Measurements from ENCODE around the gene CCR4. TPM values are rescaled to one million over a fixed set of nuclear protein-coding genes. Genes with fewer than 3 reads are reported as not detected.

Gene CCR4
- total and polyA plus RNA-seq, 9 of the 15 experiments (the other 6 are each of a cell fraction or from before 2014, with no cell fraction given), result 0.04 to 0.47 (median 0.25) TPM; not detected in 1

DNA sequence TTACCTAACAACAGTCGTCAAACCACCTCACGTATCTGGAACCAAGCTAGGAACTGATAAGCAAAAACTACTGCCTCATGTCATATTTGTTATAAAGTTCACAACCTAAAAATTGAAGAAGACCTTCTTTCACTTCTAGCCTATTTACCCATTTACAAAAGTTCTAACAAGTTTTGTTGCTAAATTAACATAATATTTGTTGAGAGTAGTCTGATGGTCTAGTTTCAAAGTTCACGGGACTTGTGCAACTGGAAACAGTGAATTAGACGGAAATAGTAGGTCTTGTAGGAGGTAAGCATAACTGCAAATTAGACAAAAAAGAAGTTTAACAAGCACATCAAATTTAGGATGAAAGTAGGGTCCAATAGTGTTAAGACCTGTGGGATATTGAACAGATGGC is 51.9 kb downstream of the CCR4 start:
- 0 out of 2 replicates have a peak, but pooled peaks cover 4% of the 10 kb centered on the region for H3K9me3 ChIP-seq (replicated peaks; ENCODE audit: control insufficient read depth, insufficient read depth, low read depth, low read length)
- no peaks in the 10 kb centered on the region for H3K27me3 ChIP-seq (ENCODE audit: control insufficient read depth in 2 of 2, insufficient read depth in 2 of 2, low read length in 2 of 2)
- CTCF ChIA-PET (ENCODE audit: low intra/inter-chr PET ratio), result no interaction called here
- no peaks in the 10 kb centered on the region for H3K9me1 ChIP-seq (ENCODE audit: control insufficient read depth, insufficient read depth, low read length)
- DNase-seq (ENCODE audit: extremely low read depth in 1 of 4, low spot score in 3 of 4), result no peak
- H3K27ac ChIP-seq (ENCODE audit: extremely low read depth, low read depth, low read length), result no peak overlapping the region
- intact Hi-C loops (cut with micrococcal nuclease) (no loop called here), in situ Hi-C loops (cut with MboI) (no loop called here)
- FAIRE-seq, result no peak
- H3K4me1 ChIP-seq (replicated peaks in 1 of 2; ENCODE audit: control insufficient read depth in 2 of 2, insufficient read depth in 2 of 2, low read length in 2 of 2), result peaks cover 5 to 8% of the 10 kb centered on the region in 2 experiments; a peak in 4 of 5 replicates
- no peaks in the 10 kb centered on the region for H4K20me1 ChIP-seq (replicated peaks; ENCODE audit: control insufficient read depth, insufficient read depth, low read length)
- H3K36me3 ChIP-seq (ENCODE audit: control insufficient read depth, insufficient read depth, low read length), result peaks cover 27% of the 10 kb centered on the region; the same call in 2 of the 3 replicates
- no peak for ATAC-seq
- TF ChIP-seq ZBTB26 (CRISPR knock-in tag; IDR thresholded peaks at IDR 0.05), result no peak
- TF ChIP-seq TCF7 (IDR thresholded peaks at IDR 0.05; ENCODE audit: borderline replicate concordance), result no peak
- TF ChIP-seq, protein P1, sequence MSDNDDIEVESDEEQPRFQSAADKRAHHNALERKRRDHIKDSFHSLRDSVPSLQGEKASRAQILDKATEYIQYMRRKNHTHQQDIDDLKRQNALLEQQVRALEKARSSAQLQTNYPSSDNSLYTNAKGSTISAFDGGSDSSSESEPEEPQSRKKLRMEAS (CRISPR knock-in tag; IDR thresholded peaks at IDR 0.05), result no peak
- TF ChIP-seq NCOA4 (IDR thresholded peaks at IDR 0.05; ENCODE audit: partially characterized antibody), result no peak
- TF ChIP-seq RCOR1 (IDR thresholded peaks at IDR 0.05; ENCODE audit: borderline replicate concordance in 1 of 2, low read depth in 2 of 2, low read length in 2 of 2), result no peak
- TF ChIP-seq PRPF4 (IDR thresholded peaks at IDR 0.05; ENCODE audit: insufficient read depth, low read depth, low read length, poor library complexity, severe bottlenecking), result no peak
- TF ChIP-seq, protein P2, sequence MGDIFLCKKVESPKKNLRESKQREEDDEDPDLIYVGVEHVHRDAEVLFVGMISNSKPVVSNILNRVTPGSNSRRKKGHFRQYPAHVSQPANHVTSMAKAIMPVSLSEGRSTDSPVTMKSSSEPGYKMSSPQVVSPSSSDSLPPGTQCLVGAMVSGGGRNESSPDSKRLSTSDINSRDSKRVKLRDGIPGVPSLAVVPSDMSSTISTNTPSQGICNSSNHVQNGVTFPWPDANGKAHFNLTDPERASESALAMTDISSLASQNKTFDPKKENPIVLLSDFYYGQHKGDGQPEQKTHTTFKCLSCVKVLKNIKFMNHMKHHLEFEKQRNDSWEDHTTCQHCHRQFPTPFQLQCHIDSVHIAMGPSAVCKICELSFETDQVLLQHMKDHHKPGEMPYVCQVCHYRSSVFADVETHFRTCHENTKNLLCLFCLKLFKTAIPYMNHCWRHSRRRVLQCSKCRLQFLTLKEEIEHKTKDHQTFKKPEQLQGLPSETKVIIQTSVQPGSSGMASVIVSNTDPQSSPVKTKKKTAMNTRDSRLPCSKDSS (IDR thresholded peaks at IDR 0.05; ENCODE audit: low read depth, partially characterized antibody), result no peak
- H2AFZ ChIP-seq (ENCODE audit: low read depth, low read length), result no peak overlapping the region
- POLR2A ChIA-PET, result no interaction called here
- WGBS (ENCODE audit: insufficient coverage, low coverage, missing lambda C conversion rate), result 82% methylated on average over 4 of the region's 4 CpGs
- no TSS peak for BruUV-seq (replicated peaks)
- H3K9ac ChIP-seq (ENCODE audit: insufficient read depth in 1 of 2, low read depth in 2 of 2, low read length in 2 of 2), result no peak overlapping the region
- H3K4me3 ChIP-seq, result no peak overlapping the region
- H3K4me2 ChIP-seq (ENCODE audit: insufficient read depth, low read length), result no peak overlapping the region
- H3K79me2 ChIP-seq (ENCODE audit: control insufficient read depth, insufficient read depth, low read length), result no peaks in the 10 kb centered on the region

All from K562 (cell line).